K562 (cell line): ENCODE data around the gene MEF2D. TPM values are rescaled to one million over a fixed set of nuclear protein-coding genes. Genes with fewer than 3 reads are reported as not detected.
A peak's percentile ranks its signal among the peaks of the same experiment; 100 is the strongest.

Experiments used
- ATAC-seq: fragments of 200-7000 bp; cut with Tn5 transposase; 3 replicates; pipeline ENCODE4 v1.9.1; 2020; ENCODE audit warnings: moderate library complexity
- BruUV-seq: library from RNA; stranded (reverse); fragments of 400-500 nt; replicated peaks from 2 replicates; lab custom pipeline; 2021; lab: Mats Ljungman, UMichigan
- CTCF ChIA-PET: fragments of 300-600 bp; formaldehyde crosslinking; extraction: SDS; loops from one replicate; lab custom pipeline; 2021; ENCODE audit warnings: low intra/inter-chr PET ratio; lab: Yijun Ruan, JAX
- POLR2A ChIA-PET: fragments of 300-600, 350-650 bp; sonication (Branson Sonifier 250); formaldehyde crosslinking; extraction: SDS; loops from one replicate; lab custom pipeline; 2021; ENCODE audit warnings: antibody characterized with exemption, inconsistent platforms; lab: Yijun Ruan, JAX
- DNase-seq, 4 experiments: peaks; one replicate each; pipeline versions ENCODE4 v3.0.0 to v3.0.0-alpha.2; 2011 to 2018; ENCODE audit warnings: low spot score in 3 of 4, mixed read lengths in 3 of 4; ENCODE audit errors: extremely low read depth in 1 of 4
- FAIRE-seq: peaks from 2 replicates; lab custom pipeline; 2011; peaks lifted over from hg19 to GRCh38; lab: Jason Lieb, UNC
- H2AFZ ChIP-seq: 2 replicates; pipeline ENCODE4 v1.6.0; 2011; ENCODE audit warnings: low read depth, low read length, control low read depth, inconsistent platforms
- H3K27ac ChIP-seq: fragments of 200-600 bp; 3 replicates; pipeline ENCODE4 v1.8.0; 2011; ENCODE audit warnings: low read depth, mild to moderate bottlenecking, control low read depth, inconsistent platforms, low read length, moderate library complexity, mixed read lengths; ENCODE audit errors: extremely low read depth
- H3K27me3 ChIP-seq, 2 experiments: fragments of 300-600 bp in 1 of 2; 2 replicates in 1 of 2; 3 replicates in 1 of 2; pipeline versions ENCODE4 v1.6.0 to v1.8.0; 2011; ENCODE audit warnings: inconsistent platforms in 2 of 2, low read length in 2 of 2, mild to moderate bottlenecking in 1 of 2, mixed read lengths in 1 of 2, moderate library complexity in 1 of 2; ENCODE audit not compliant: control insufficient read depth in 2 of 2, insufficient read depth in 2 of 2
- H3K36me3 ChIP-seq: fragments of 300-600 bp; 3 replicates; pipeline ENCODE4 v1.8.0; 2011; ENCODE audit warnings: mild to moderate bottlenecking, low read length, inconsistent platforms; ENCODE audit not compliant: control insufficient read depth, insufficient read depth
- H3K4me1 ChIP-seq, 2 experiments: fragments of 200-600 bp in 1 of 2; replicated peaks in 1 of 2; 2 replicates in 1 of 2; 3 replicates in 1 of 2; pipeline versions ENCODE4 v1.5.1 to v1.8.0; 2011; ENCODE audit warnings: inconsistent platforms in 2 of 2, low read length in 2 of 2, mild to moderate bottlenecking in 1 of 2, mixed read lengths in 1 of 2, moderate library complexity in 1 of 2; ENCODE audit not compliant: control insufficient read depth in 2 of 2, insufficient read depth in 2 of 2
- H3K4me2 ChIP-seq: 2 replicates; pipeline ENCODE4 v1.6.1; 2011; ENCODE audit warnings: low read length, control low read depth, inconsistent platforms, mixed read lengths; ENCODE audit not compliant: insufficient read depth
- H3K4me3 ChIP-seq: fragments of 200-600 bp; sonication (generic), shearing (Covaris generic); 2 replicates; pipeline ENCODE4 v1.5.1; 2016; ENCODE audit warnings: control low read depth, inconsistent platforms
- H3K79me2 ChIP-seq: fragments of 200-600 bp; 3 replicates; pipeline ENCODE4 v1.8.0; 2011; ENCODE audit warnings: low read length, inconsistent platforms; ENCODE audit not compliant: control insufficient read depth, insufficient read depth
- H3K9ac ChIP-seq, 2 experiments: 2 replicates each; pipeline versions ENCODE4 v1.6.0 to v1.6.1; 2011; ENCODE audit warnings: low read depth in 2 of 2, low read length in 2 of 2, control low read depth in 1 of 2, inconsistent platforms in 1 of 2, mild to moderate bottlenecking in 1 of 2, mixed read lengths in 1 of 2; ENCODE audit not compliant: insufficient read depth in 1 of 2
- H3K9me1 ChIP-seq: one replicate; pipeline ENCODE4 v1.6.0; 2011; ENCODE audit warnings: inconsistent platforms, mild to moderate bottlenecking, low read length, moderate library complexity; ENCODE audit not compliant: control insufficient read depth, insufficient read depth
- H3K9me3 ChIP-seq: replicated peaks from 2 replicates; pipeline ENCODE4 v1.5.1; 2011; ENCODE audit warnings: low read depth, low read length, inconsistent platforms; ENCODE audit not compliant: control insufficient read depth, insufficient read depth
- H4K20me1 ChIP-seq: replicated peaks from 2 replicates; pipeline ENCODE4 v1.6.1; 2011; ENCODE audit warnings: low read length, inconsistent platforms, mixed read lengths; ENCODE audit not compliant: control insufficient read depth, insufficient read depth
- AFF1 ChIP-seq, 2 experiments: fragments of 450-650 bp; IDR thresholded peaks; 2 replicates each; pipeline ENCODE4 v1.6.1; 2018; ENCODE audit warnings: mild to moderate bottlenecking in 2 of 2, low read depth in 1 of 2; ENCODE audit not compliant: partially characterized antibody in 2 of 2
- CHAMP1 ChIP-seq: fragments of 450-650 bp; IDR thresholded peaks from 2 replicates; pipeline ENCODE4 v1.6.1; 2016; ENCODE audit warnings: mild to moderate bottlenecking
- EHMT2 ChIP-seq: fragments of 450-650 bp; IDR thresholded peaks from 2 replicates; pipeline ENCODE4 v1.6.1; 2018; ENCODE audit warnings: antibody characterized with exemption
- GABPB1 ChIP-seq: sonication (generic); formaldehyde crosslinking; IDR thresholded peaks from 2 replicates; pipeline ENCODE4 v1.8.0; 2022; ENCODE audit warnings: mild to moderate bottlenecking, missing genetic modification reagents
- MAZ ChIP-seq, 2 experiments: fragments of 450-650 bp in 1 of 2; sonication (generic) in 1 of 2; formaldehyde crosslinking; IDR thresholded peaks in 1 of 2; conservative IDR thresholded peaks in 1 of 2; 2 replicates each; pipeline versions ENCODE4 v1.4.0 to v1.5.0; 2020; ENCODE audit warnings: mild to moderate bottlenecking in 1 of 2, missing genetic modification reagents in 1 of 2
- SIX5 ChIP-seq, 2 experiments: IDR thresholded peaks; 2 replicates each; pipeline ENCODE4 v1.6.1; 2011; ENCODE audit warnings: low read length in 2 of 2, borderline replicate concordance in 1 of 2, low read depth in 1 of 2, mild to moderate bottlenecking in 1 of 2, moderate library complexity in 1 of 2; ENCODE audit not compliant: insufficient read depth in 1 of 2
- SP1 ChIP-seq: sonication (generic); formaldehyde crosslinking; IDR thresholded peaks from 2 replicates; pipeline ENCODE4 v1.8.1; 2022; ENCODE audit warnings: mild to moderate bottlenecking, missing genetic modification reagents
- ZBTB7A ChIP-seq: IDR thresholded peaks from 2 replicates; pipeline ENCODE4 v1.6.1; 2011; ENCODE audit warnings: low read depth, mild to moderate bottlenecking, low read length, moderate library complexity, borderline replicate concordance; ENCODE audit not compliant: control insufficient read depth
- ZNF277 ChIP-seq: fragments of 250-450 bp; sonication (Bioruptor Pico); IDR thresholded peaks from 2 replicates; pipeline ENCODE4 v1.8.0; 2022; ENCODE audit warnings: inconsistent platforms, mild to moderate bottlenecking, moderate library complexity, borderline replicate concordance
- ZNF408 ChIP-seq: fragments of 250-450 bp; sonication (Bioruptor Pico); IDR thresholded peaks from 2 replicates; pipeline ENCODE4 v1.4.0; 2020; ENCODE audit warnings: low read depth, mild to moderate bottlenecking, moderate library complexity
- ZNF561 ChIP-seq: fragments of 450-650 bp; formaldehyde crosslinking; conservative IDR thresholded peaks from 2 replicates; pipeline ENCODE4 v1.4.0; 2020; ENCODE audit warnings: mild to moderate bottlenecking, moderate library complexity
- ZNF766 ChIP-seq: fragments of 200-800 bp; sonication (Bioruptor generic); conservative IDR thresholded peaks from 2 replicates; pipeline ENCODE4 v1.6.1; 2016; ENCODE audit warnings: missing genetic modification characterization, missing compliant biosample characterization
- ZSCAN29 ChIP-seq: fragments of 450-650 bp; IDR thresholded peaks from 2 replicates; pipeline ENCODE4 v1.6.1; 2017
- WGBS: fragments of 100-300 bp; shearing (Covaris generic); methylation state at CpG from one replicate; pipeline ENCODE4 v1.1.6; 2016; ENCODE audit warnings: low coverage, mixed read lengths; ENCODE audit not compliant: insufficient coverage; ENCODE audit errors: missing lambda C conversion rate; 5-methylcytosine and 5-hydroxymethylcytosine counted together
- in situ Hi-C: fragments of 300-500 bp; cut with MboI; formaldehyde crosslinking; loops from 4 replicates; pipeline ENCODE4 v1.15.0; 2018; ENCODE audit warnings: inconsistent platforms, mixed read lengths
- intact Hi-C: fragments of 100-400 bp; cut with micrococcal nuclease; formaldehyde crosslinking; loops from 2 replicates; pipeline ENCODE4 v1.14.2; 2022
- polyA plus RNA-seq, 8 experiments: library from polyadenylated mRNA; depleted of rRNA in 4 of 8; stranded (reverse) in 5 of 8; unstranded in 3 of 8; fragments of >200 nt; fragmentation: Nextera tagmentation in 2 of 8; fragmentation: Illumina TruSeq in 1 of 8; extraction: Ambion mirVana in 2 of 8; extraction: Trizol in 1 of 8; gene quantifications; 2 replicates each; pipeline versions ENCODE4 v1.2.1 to v1.2.3, GENCODE V29; 2011 to 2014; ENCODE audit warnings: inconsistent platforms in 1 of 8, missing spikeins in 1 of 8
- total RNA-seq, 7 experiments: library from RNA; depleted of rRNA in 6 of 7; stranded (reverse); fragments of >200 nt in 6 of 7; fragmentation: Illumina TruSeq in 2 of 7; extraction: Trizol in 2 of 7; gene quantifications; 2 replicates each; pipeline versions ENCODE4 v1.2.1 to v1.2.3, GENCODE V29; 2011 to 2021; ENCODE audit warnings: low replicate concordance in 1 of 7

Gene MEF2D
- total and polyA plus RNA-seq, 9 of the 15 experiments (the other 6 are each of a cell fraction or from before 2014, with no cell fraction given): 0.10 to 19.5 (median 2.6) TPM

GRCh38 chr1:156414461-156415064, 86.0 kb downstream of the MEF2D start:
- Histone ChIP-seq H4K20me1 (peaks cover 18% of the 10 kb centered on the region), H3K4me1 (peaks cover 3 to 10% of the 10 kb centered on the region in 2 experiments; a peak in 3 of 5 replicates), H3K4me3 (no peak overlapping the region), H3K9me1 (peaks cover 5% of the 10 kb centered on the region), H3K27me3 (peaks cover 9 to 15% of the 10 kb centered on the region in 2 experiments; a peak in 4 of 5 replicates), H3K9ac (no peak overlapping the region), H2AFZ (no peak overlapping the region), H3K4me2 (no peak overlapping the region), H3K9me3 (no peaks in the 10 kb centered on the region), H3K36me3 (no peaks in the 10 kb centered on the region), H3K27ac (no peak overlapping the region), H3K79me2 (no peaks in the 10 kb centered on the region)
- whole genome bisulfite sequencing: 13% methylated on average over 8 of the region's 8 CpGs
- CTCF ChIA-PET: no interaction called here
- intact Hi-C loops (no loop called here), in situ Hi-C loops (no loop called here)
- ATAC-seq (peak; percentile 68; the same call in 2 of the 3 replicates), DNase-seq (peak; percentile 48 to 78 (median 66)), FAIRE-seq (no peak)
- no TSS peak for BruUV-seq
- POLR2A ChIA-PET: interaction anchor here (0.6 to 1.9 kb wide), 3 partner anchors 9 to 240 kb away, joined by 3 to 6 read pairs (median 3); no protein-coding TSS in a partner anchor
- TF ChIP-seq GABPB1 (CRISPR knock-in tag): no peak
- TF ChIP-seq CHAMP1: 0 out of 2 replicates have a peak, but pooled peaks have one; percentile 44
- TF ChIP-seq ZBTB7A: peak; percentile 65; the same call in 1 of the 2 replicates
- no peak for TF ChIP-seq ZNF408
- peak; percentile 98 for TF ChIP-seq EHMT2
- 0 out of 2 replicates have a peak, but pooled peaks have one; percentile 31 for TF ChIP-seq ZNF766 (CRISPR knock-in tag)
- TF ChIP-seq AFF1 (IDR thresholded peaks at IDR 0.05; ENCODE audit: low read depth in 1 of 2, partially characterized antibody in 2 of 2): peak in 1 of 2 experiments; percentile 69
- TF ChIP-seq ZNF561 (CRISPR knock-in tag): no peak
- 0 out of 4 replicates have a peak, but pooled peaks of 1 of the 2 experiments have one; percentile 21 for TF ChIP-seq MAZ (CRISPR knock-in tag; conservative IDR thresholded peaks at IDR 0.05 in 1 of 2, IDR thresholded peaks at IDR 0.05 in 1 of 2)
- TF ChIP-seq SIX5 (IDR thresholded peaks at IDR 0.05; ENCODE audit: borderline replicate concordance in 1 of 2, insufficient read depth in 1 of 2, low read depth in 1 of 2, low read length in 2 of 2): no peak
- no peak for TF ChIP-seq ZNF277 (CRISPR knock-in tag)
- no peak for TF ChIP-seq ZSCAN29
- 0 out of 2 replicates have a peak, but pooled peaks have one; percentile 33 for TF ChIP-seq SP1 (CRISPR knock-in tag)
